SK-N-SH (cell line): ENCODE data around the gene TRPM3. TPM values are rescaled to one million over a fixed set of nuclear protein-coding genes. Genes with fewer than 3 reads are reported as not detected.

Source experiments
- CTCF ChIA-PET: fragments of 300-600, 350-600 bp; formaldehyde crosslinking; extraction: SDS; loops from one replicate; lab custom pipeline; 2021; lab: Yijun Ruan, JAX
- POLR2A ChIA-PET: fragments of 350-600 bp; sonication (Branson Sonifier 250); formaldehyde crosslinking; extraction: SDS; loops from one replicate; lab custom pipeline; 2020; ENCODE audit warnings: antibody characterized with exemption, inconsistent platforms; lab: Yijun Ruan, JAX
- DNase-seq: peaks from one replicate; pipeline ENCODE4 v3.0.0; 2012
- H2AFZ ChIP-seq: fragments of 200-600 bp; sonication (generic); 2 replicates; pipeline ENCODE4 v1.8.1; 2016; ENCODE audit warnings: antibody characterized with exemption, mild to moderate bottlenecking, low read depth
- H3F3A ChIP-seq: fragments of 200-600 bp; sonication (generic); replicated peaks from 2 replicates; pipeline ENCODE3; 2016; ENCODE audit warnings: antibody characterized with exemption, mild to moderate bottlenecking; ENCODE audit not compliant: insufficient read depth
- H3K27ac ChIP-seq, 2 experiments: fragments of 200-500 bp in 1 of 2; fragments of 200-600 bp in 1 of 2; sonication (Bioruptor generic) in 1 of 2; sonication (generic), shearing (Covaris generic) in 1 of 2; 2 replicates each; pipeline versions ENCODE4 v1.5.1 to v1.6.1; 2014 to 2016; ENCODE audit warnings: low read depth in 2 of 2, inconsistent platforms in 1 of 2, low read length in 1 of 2, mild to moderate bottlenecking in 1 of 2, mixed read lengths in 1 of 2
- H3K27me3 ChIP-seq: fragments of 200-600 bp; sonication (generic), shearing (Covaris generic); 2 replicates; pipeline ENCODE4 v1.6.1; 2016; ENCODE audit warnings: mixed run types; ENCODE audit not compliant: insufficient read depth
- H3K36me3 ChIP-seq, 2 experiments: fragments of 200-500 bp in 1 of 2; fragments of 200-600 bp in 1 of 2; sonication (Bioruptor generic) in 1 of 2; sonication (generic) in 1 of 2; replicated peaks in 1 of 2; 2 replicates each; pipeline versions ENCODE3 to v1.5.1; 2014 to 2016; ENCODE audit warnings: low read length in 1 of 2, mild to moderate bottlenecking in 1 of 2; ENCODE audit not compliant: insufficient read depth in 2 of 2, control insufficient read depth in 1 of 2
- H3K4me1 ChIP-seq, 2 experiments: fragments of 200-500 bp in 1 of 2; fragments of 200-600 bp in 1 of 2; sonication (Bioruptor generic) in 1 of 2; sonication (generic), shearing (Covaris generic) in 1 of 2; 2 replicates each; pipeline versions ENCODE4 v1.5.1 to v1.6.1; 2014 to 2016; ENCODE audit warnings: low read depth in 1 of 2, low read length in 1 of 2, mixed run types in 1 of 2; ENCODE audit not compliant: insufficient read depth in 2 of 2, control insufficient read depth in 1 of 2
- H3K4me2 ChIP-seq: fragments of 200-600 bp; sonication (generic), shearing (Covaris generic); 2 replicates; pipeline ENCODE4 v1.6.1; 2017; ENCODE audit warnings: mixed run types
- H3K4me3 ChIP-seq, 2 experiments: fragments of 200-500 bp in 1 of 2; fragments of 200-600 bp in 1 of 2; sonication (Bioruptor generic) in 1 of 2; sonication (generic), shearing (Covaris generic) in 1 of 2; 2 replicates each; pipeline versions ENCODE4 v1.5.1 to v1.8.1; 2014 to 2016; ENCODE audit warnings: low read depth in 2 of 2, inconsistent platforms in 1 of 2, low read length in 1 of 2, mild to moderate bottlenecking in 1 of 2, mixed read lengths in 1 of 2, moderate library complexity in 1 of 2
- H3K79me2 ChIP-seq: fragments of 200-600 bp; sonication (generic); 2 replicates; pipeline ENCODE4 v1.8.1; 2017; ENCODE audit warnings: mild to moderate bottlenecking; ENCODE audit not compliant: insufficient read depth
- H3K9ac ChIP-seq: fragments of 200-600 bp; sonication (generic); 2 replicates; pipeline ENCODE4 v1.6.1; 2017; ENCODE audit warnings: mixed run types
- H3K9me2 ChIP-seq: fragments of 200-600 bp; sonication (generic); 2 replicates; pipeline ENCODE4 v1.6.1; 2017; ENCODE audit warnings: mixed run types
- H3K9me3 ChIP-seq: fragments of 200-600 bp; sonication (generic); 2 replicates; pipeline ENCODE4 v1.6.1; 2017; ENCODE audit warnings: mixed run types, mild to moderate bottlenecking, moderate library complexity
- H4K20me1 ChIP-seq: fragments of 200-600 bp; sonication (generic); 2 replicates; pipeline ENCODE4 v1.6.1; 2017; ENCODE audit warnings: mild to moderate bottlenecking, mixed run types; ENCODE audit not compliant: insufficient read depth
- CHD2 ChIP-seq: fragments of 150-350 bp; IDR thresholded peaks from 2 replicates; pipeline ENCODE4 v1.6.1; 2018; ENCODE audit warnings: low read length; ENCODE audit not compliant: partially characterized antibody
- CTCF ChIP-seq: fragments of 200-600 bp; sonication (generic); IDR thresholded peaks from 2 replicates; pipeline ENCODE4 v1.6.1; 2017; ENCODE audit warnings: antibody characterized with exemption, mild to moderate bottlenecking, moderate library complexity
- EP300 ChIP-seq, 2 experiments: IDR thresholded peaks; 2 replicates each; pipeline versions ENCODE4 v1.4.0 to v1.6.1; 2012; ENCODE audit warnings: borderline replicate concordance in 1 of 2, low read depth in 1 of 2, low read length in 1 of 2
- EZH2phosphoT487 ChIP-seq: fragments of 200-600 bp; sonication (generic); IDR thresholded peaks from 2 replicates; pipeline ENCODE4 v1.6.1; 2017; ENCODE audit warnings: low read depth, mixed run types, mild to moderate bottlenecking, antibody characterized with exemption, moderate library complexity, borderline replicate concordance
- FOXJ3 ChIP-seq: sonication (generic); formaldehyde crosslinking; IDR thresholded peaks from 2 replicates; pipeline ENCODE4 v1.5.1; 2020; ENCODE audit warnings: mild to moderate bottlenecking, missing genetic modification reagents
- FOXM1 ChIP-seq: IDR thresholded peaks from 2 replicates; pipeline ENCODE4 v1.4.0; 2012; ENCODE audit warnings: low read depth, mild to moderate bottlenecking
- GABPA ChIP-seq: IDR thresholded peaks from 2 replicates; pipeline ENCODE4 v1.4.0; 2012; ENCODE audit warnings: low read depth, mild to moderate bottlenecking
- GATA2 ChIP-seq: sonication (generic); formaldehyde crosslinking; IDR thresholded peaks from 2 replicates; pipeline ENCODE4 v1.5.0; 2020; ENCODE audit warnings: mild to moderate bottlenecking, missing genetic modification reagents
- JUND ChIP-seq: IDR thresholded peaks from 2 replicates; pipeline ENCODE4 v1.4.0; 2012
- MAX ChIP-seq: IDR thresholded peaks from 2 replicates; pipeline ENCODE4 v1.4.0; 2012; ENCODE audit warnings: low read depth
- MEF2A ChIP-seq: IDR thresholded peaks from 2 replicates; pipeline ENCODE4 v1.4.0; 2012; ENCODE audit warnings: low read depth, borderline replicate concordance
- MXI1 ChIP-seq: IDR thresholded peaks from 2 replicates; pipeline ENCODE4 v1.6.1; 2012; ENCODE audit warnings: mild to moderate bottlenecking, low read depth, low read length, improper control_type of control experiment
- PBX3 ChIP-seq: IDR thresholded peaks from 2 replicates; pipeline ENCODE4; 2012
- RAD21 ChIP-seq: IDR thresholded peaks from 2 replicates; pipeline ENCODE4 v1.6.1; 2012; ENCODE audit warnings: mild to moderate bottlenecking, low read length
- SMC3 ChIP-seq: IDR thresholded peaks from 2 replicates; pipeline ENCODE4 v1.6.1; 2012; ENCODE audit warnings: low read depth, low read length, improper control_type of control experiment
- TAF1 ChIP-seq: IDR thresholded peaks from 2 replicates; pipeline ENCODE4 v1.6.1; 2012; ENCODE audit warnings: low read depth, mild to moderate bottlenecking, low read length, moderate library complexity, borderline replicate concordance
- TCF12 ChIP-seq: IDR thresholded peaks from 2 replicates; pipeline ENCODE4 v1.4.0; 2012
- WGBS: methylation state at CpG from one replicate; pipeline ENCODE4 v1.1.6; 2017; ENCODE audit warnings: low lambda C conversion rate; 5-methylcytosine and 5-hydroxymethylcytosine counted together
- polyA plus RNA-seq, 3 experiments: library from polyadenylated mRNA; depleted of rRNA; stranded (reverse); fragments of >200 nt; gene quantifications; 2 replicates each; pipeline ENCODE4 v1.2.3, GENCODE V29; 2012

Gene TRPM3
- polyA plus RNA-seq, 1 of the 3 experiments (the other 2 are of a cell fraction): not detected

GRCh38 chr9:71042448-71042990 lies 78.9 kb downstream of the TRPM3 start:
- Histone ChIP-seq H4K20me1 (no peaks in the 10 kb centered on the region), H3K4me3 (no peak overlapping the region), H3K27me3 (peaks cover 26% of the 10 kb centered on the region; the same call in 1 of the 2 replicates), H3K9me3 (no peaks in the 10 kb centered on the region), H3K79me2 (no peaks in the 10 kb centered on the region), H3K9ac (no peak overlapping the region), H2AFZ (no peak overlapping the region), H3K36me3 (no peaks in the 10 kb centered on the region), H3F3A (no peaks in the 10 kb centered on the region), H3K9me2 (no peaks in the 10 kb centered on the region), H3K4me1 (no peaks in the 10 kb centered on the region), H3K4me2 (no peak overlapping the region), H3K27ac (no peak overlapping the region)
- POLR2A ChIA-PET: no interaction called here
- TF ChIP-seq GABPA: no peak
- TF ChIP-seq GATA2 (CRISPR knock-in tag): no peak
- TF ChIP-seq PBX3: no peak
- TF ChIP-seq MXI1: no peak
- no peak for TF ChIP-seq EP300 (IDR thresholded peaks at IDR 0.05; ENCODE audit: borderline replicate concordance in 1 of 2, low read depth in 1 of 2, low read length in 1 of 2)
- TF ChIP-seq FOXJ3 (CRISPR knock-in tag): no peak
- no peak for TF ChIP-seq JUND
- TF ChIP-seq EZH2phosphoT487: no peak
- DNase-seq: no peak
- CTCF ChIA-PET: no interaction called here
- WGBS: 1% methylated on average over 3 of the region's 3 CpGs

- ChIA-PET CTCF (no interaction called here), POLR2A (no interaction called here)
- WGBS: 7% methylated on average over 4 of the region's 4 CpGs
- no peaks in the 10 kb centered on the region for H4K20me1 ChIP-seq
- H3K9me2 ChIP-seq: no peaks in the 10 kb centered on the region
- no peak overlapping the region for H3K4me2 ChIP-seq
- H3K27ac ChIP-seq: no peak overlapping the region
- no peak overlapping the region for H3K9ac ChIP-seq
- no peaks in the 10 kb centered on the region for H3K4me1 ChIP-seq
- no peak overlapping the region for H2AFZ ChIP-seq
- H3K9me3 ChIP-seq: no peaks in the 10 kb centered on the region
- TF ChIP-seq SMC3 (no peak), TCF12 (no peak), FOXJ3 (CRISPR knock-in tag) (no peak), JUND (no peak)
- no peaks in the 10 kb centered on the region for H3F3A ChIP-seq
- no peak for DNase-seq
- H3K36me3 ChIP-seq: no peaks in the 10 kb centered on the region
- H3K27me3 ChIP-seq: no peaks in the 10 kb centered on the region; the same call in 1 of the 2 replicates
- no peak overlapping the region for H3K4me3 ChIP-seq
- no peaks in the 10 kb centered on the region for H3K79me2 ChIP-seq
Observed at GRCh38 chr9:71037521-71037920, 83.9 kb downstream of the TRPM3 start.

- Histone ChIP-seq H3K9me3 (no peaks in the 10 kb centered on the region), H3K4me1 (no peaks in the 10 kb centered on the region), H3K4me3 (no peak overlapping the region), H3K27me3 (no peaks in the 10 kb centered on the region; the same call in 1 of the 2 replicates), H3K9ac (no peak overlapping the region), H4K20me1 (no peaks in the 10 kb centered on the region), H3F3A (no peaks in the 10 kb centered on the region), H3K79me2 (no peaks in the 10 kb centered on the region), H2AFZ (no peak overlapping the region), H3K36me3 (no peaks in the 10 kb centered on the region), H3K9me2 (no peaks in the 10 kb centered on the region), H3K27ac (no peak overlapping the region), H3K4me2 (no peak overlapping the region)
- ChIA-PET POLR2A (no interaction called here), CTCF (no interaction called here)
- DNase-seq: no peak
- no peak for TF ChIP-seq CTCF
- no peak for TF ChIP-seq CHD2
- no peak for TF ChIP-seq TAF1
- TF ChIP-seq RAD21: no peak
- no peak for TF ChIP-seq GATA2 (CRISPR knock-in tag)
- no peak for TF ChIP-seq MAX
- no peak for TF ChIP-seq MEF2A
- no peak for TF ChIP-seq JUND
- TF ChIP-seq FOXM1: no peak
- WGBS: 1% methylated on average over 4 of the region's 4 CpGs
Observed at GRCh38 chr9:71036501-71036900, 84.9 kb downstream of the TRPM3 start.
